H1 (cell line): ENCODE measurements around the gene ERICH6. TPM values are rescaled to one million over a fixed set of nuclear protein-coding genes. Genes with fewer than 3 reads are reported as not detected.

ENCODE experiments used
- CEBPB ChIP-seq: IDR thresholded peaks from 2 replicates; pipeline ENCODE4 v1.6.1; 2012; ENCODE audit warnings: low read depth, low read length
- CHD1 ChIP-seq: IDR thresholded peaks from 2 replicates; pipeline ENCODE4 v1.6.1; 2012; ENCODE audit warnings: low read depth, low read length, improper control_type of control experiment
- EGR1 ChIP-seq: IDR thresholded peaks from 2 replicates; pipeline ENCODE4 v1.6.1; 2011; ENCODE audit warnings: low read depth, low read length, borderline replicate concordance
- EZH2 ChIP-seq: fragments of 200-600 bp; sonication (generic); IDR thresholded peaks from 2 replicates; pipeline ENCODE4 v1.7.1; 2012; ENCODE audit warnings: low read depth, mild to moderate bottlenecking, moderate library complexity, low read length, inconsistent platforms; ENCODE audit not compliant: severe bottlenecking
- HDAC6 ChIP-seq: IDR thresholded peaks from one replicate; pipeline ENCODE4 v1.7.1; 2012; ENCODE audit warnings: low read depth, mild to moderate bottlenecking, inconsistent platforms, low read length, moderate library complexity
- KDM4A ChIP-seq: IDR thresholded peaks from one replicate; pipeline ENCODE4 v1.7.1; 2012; ENCODE audit warnings: low read depth, mild to moderate bottlenecking, moderate library complexity, low read length, inconsistent platforms; ENCODE audit not compliant: severe bottlenecking
- TAF7 ChIP-seq: optimal IDR thresholded peaks from 2 replicates; pipeline ENCODE3; 2011; ENCODE audit warnings: low read depth, mild to moderate bottlenecking, inconsistent platforms, low read length, moderate library complexity, borderline replicate concordance
- polyA plus RNA-seq, 7 experiments: library from polyadenylated mRNA; depleted of rRNA in 3 of 7; stranded (reverse) in 5 of 7; unstranded in 2 of 7; fragments of >200 nt in 5 of 7; fragments of 200-250 nt in 2 of 7; gene quantifications; 1 replicate in 5 of 7; 2 replicates in 1 of 7; 4 replicates in 1 of 7; pipeline versions ENCODE4 v1.2.1 to v1.2.3, GENCODE V29; 2011 to 2013; ENCODE audit warnings: missing spikeins in 2 of 7, mixed read lengths in 2 of 7
- total RNA-seq: library from RNA; stranded (reverse); fragmentation: NEBNext Ultra II Directional; extraction: Animal tissue kit (Norgen Biotek cat#: 25700); gene quantifications from 2 replicates; pipeline ENCODE4 v1.2.1, GENCODE V29; 2021
- TF ChIP-seq, protein P1 (sequence below): fragments of 300-600 bp; sonication (generic); IDR thresholded peaks from 2 replicates; pipeline ENCODE4 v1.7.1; 2012; ENCODE audit warnings: low read length, moderate library complexity, mild to moderate bottlenecking, inconsistent platforms; ENCODE audit not compliant: insufficient replicate concordance

Gene ERICH6
- total and polyA plus RNA-seq, 2 of the 8 experiments (the other 6 are each of a cell fraction or from before 2014, with no cell fraction given), result not detected

DNA sequence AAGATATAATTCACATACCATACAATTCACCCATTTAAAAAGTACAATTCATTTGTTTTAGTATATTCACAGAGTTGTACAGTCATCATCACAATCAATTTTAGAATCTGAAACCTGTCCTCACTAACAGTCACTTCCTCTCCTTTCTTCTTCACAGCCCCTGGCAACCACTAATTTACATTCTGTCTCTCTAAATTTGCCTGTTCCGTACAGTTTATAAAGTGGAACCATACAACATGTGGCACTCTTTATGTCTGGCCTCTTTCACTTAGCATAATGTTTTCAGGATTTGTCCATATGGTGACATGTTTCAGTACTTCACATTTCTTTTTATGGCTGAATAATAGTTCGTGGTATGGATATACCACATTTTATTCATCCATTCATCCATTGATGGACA is 22.7 kb downstream of the ERICH6 start (continued):
- TF ChIP-seq, protein P1, sequence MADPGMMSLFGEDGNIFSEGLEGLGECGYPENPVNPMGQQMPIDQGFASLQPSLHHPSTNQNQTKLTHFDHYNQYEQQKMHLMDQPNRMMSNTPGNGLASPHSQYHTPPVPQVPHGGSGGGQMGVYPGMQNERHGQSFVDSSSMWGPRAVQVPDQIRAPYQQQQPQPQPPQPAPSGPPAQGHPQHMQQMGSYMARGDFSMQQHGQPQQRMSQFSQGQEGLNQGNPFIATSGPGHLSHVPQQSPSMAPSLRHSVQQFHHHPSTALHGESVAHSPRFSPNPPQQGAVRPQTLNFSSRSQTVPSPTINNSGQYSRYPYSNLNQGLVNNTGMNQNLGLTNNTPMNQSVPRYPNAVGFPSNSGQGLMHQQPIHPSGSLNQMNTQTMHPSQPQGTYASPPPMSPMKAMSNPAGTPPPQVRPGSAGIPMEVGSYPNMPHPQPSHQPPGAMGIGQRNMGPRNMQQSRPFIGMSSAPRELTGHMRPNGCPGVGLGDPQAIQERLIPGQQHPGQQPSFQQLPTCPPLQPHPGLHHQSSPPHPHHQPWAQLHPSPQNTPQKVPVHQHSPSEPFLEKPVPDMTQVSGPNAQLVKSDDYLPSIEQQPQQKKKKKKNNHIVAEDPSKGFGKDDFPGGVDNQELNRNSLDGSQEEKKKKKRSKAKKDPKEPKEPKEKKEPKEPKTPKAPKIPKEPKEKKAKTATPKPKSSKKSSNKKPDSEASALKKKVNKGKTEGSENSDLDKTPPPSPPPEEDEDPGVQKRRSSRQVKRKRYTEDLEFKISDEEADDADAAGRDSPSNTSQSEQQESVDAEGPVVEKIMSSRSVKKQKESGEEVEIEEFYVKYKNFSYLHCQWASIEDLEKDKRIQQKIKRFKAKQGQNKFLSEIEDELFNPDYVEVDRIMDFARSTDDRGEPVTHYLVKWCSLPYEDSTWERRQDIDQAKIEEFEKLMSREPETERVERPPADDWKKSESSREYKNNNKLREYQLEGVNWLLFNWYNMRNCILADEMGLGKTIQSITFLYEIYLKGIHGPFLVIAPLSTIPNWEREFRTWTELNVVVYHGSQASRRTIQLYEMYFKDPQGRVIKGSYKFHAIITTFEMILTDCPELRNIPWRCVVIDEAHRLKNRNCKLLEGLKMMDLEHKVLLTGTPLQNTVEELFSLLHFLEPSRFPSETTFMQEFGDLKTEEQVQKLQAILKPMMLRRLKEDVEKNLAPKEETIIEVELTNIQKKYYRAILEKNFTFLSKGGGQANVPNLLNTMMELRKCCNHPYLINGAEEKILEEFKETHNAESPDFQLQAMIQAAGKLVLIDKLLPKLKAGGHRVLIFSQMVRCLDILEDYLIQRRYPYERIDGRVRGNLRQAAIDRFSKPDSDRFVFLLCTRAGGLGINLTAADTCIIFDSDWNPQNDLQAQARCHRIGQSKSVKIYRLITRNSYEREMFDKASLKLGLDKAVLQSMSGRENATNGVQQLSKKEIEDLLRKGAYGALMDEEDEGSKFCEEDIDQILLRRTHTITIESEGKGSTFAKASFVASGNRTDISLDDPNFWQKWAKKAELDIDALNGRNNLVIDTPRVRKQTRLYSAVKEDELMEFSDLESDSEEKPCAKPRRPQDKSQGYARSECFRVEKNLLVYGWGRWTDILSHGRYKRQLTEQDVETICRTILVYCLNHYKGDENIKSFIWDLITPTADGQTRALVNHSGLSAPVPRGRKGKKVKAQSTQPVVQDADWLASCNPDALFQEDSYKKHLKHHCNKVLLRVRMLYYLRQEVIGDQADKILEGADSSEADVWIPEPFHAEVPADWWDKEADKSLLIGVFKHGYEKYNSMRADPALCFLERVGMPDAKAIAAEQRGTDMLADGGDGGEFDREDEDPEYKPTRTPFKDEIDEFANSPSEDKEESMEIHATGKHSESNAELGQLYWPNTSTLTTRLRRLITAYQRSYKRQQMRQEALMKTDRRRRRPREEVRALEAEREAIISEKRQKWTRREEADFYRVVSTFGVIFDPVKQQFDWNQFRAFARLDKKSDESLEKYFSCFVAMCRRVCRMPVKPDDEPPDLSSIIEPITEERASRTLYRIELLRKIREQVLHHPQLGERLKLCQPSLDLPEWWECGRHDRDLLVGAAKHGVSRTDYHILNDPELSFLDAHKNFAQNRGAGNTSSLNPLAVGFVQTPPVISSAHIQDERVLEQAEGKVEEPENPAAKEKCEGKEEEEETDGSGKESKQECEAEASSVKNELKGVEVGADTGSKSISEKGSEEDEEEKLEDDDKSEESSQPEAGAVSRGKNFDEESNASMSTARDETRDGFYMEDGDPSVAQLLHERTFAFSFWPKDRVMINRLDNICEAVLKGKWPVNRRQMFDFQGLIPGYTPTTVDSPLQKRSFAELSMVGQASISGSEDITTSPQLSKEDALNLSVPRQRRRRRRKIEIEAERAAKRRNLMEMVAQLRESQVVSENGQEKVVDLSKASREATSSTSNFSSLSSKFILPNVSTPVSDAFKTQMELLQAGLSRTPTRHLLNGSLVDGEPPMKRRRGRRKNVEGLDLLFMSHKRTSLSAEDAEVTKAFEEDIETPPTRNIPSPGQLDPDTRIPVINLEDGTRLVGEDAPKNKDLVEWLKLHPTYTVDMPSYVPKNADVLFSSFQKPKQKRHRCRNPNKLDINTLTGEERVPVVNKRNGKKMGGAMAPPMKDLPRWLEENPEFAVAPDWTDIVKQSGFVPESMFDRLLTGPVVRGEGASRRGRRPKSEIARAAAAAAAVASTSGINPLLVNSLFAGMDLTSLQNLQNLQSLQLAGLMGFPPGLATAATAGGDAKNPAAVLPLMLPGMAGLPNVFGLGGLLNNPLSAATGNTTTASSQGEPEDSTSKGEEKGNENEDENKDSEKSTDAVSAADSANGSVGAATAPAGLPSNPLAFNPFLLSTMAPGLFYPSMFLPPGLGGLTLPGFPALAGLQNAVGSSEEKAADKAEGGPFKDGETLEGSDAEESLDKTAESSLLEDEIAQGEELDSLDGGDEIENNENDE, result no peak
- no peak for TF ChIP-seq EGR1
- TF ChIP-seq HDAC6, result no peak
- TF ChIP-seq TAF7, result no peak
- TF ChIP-seq CEBPB, result no peak
- no peak for TF ChIP-seq EZH2
- TF ChIP-seq CHD1, result no peak
- no peak for TF ChIP-seq KDM4A
